RKO (cell line): Measurements from ENCODE around the gene HIPK2.
A peak's percentile ranks its signal among the peaks of the same experiment; 100 is the strongest.
"Not testable (repeated sequence)": the region's sequence is repeated elsewhere in the genome, so short reads cannot be mapped to it uniquely, and the experiment has no call there.

Experiments
- DNase-seq: peaks from one replicate; pipeline ENCODE4 v3.0.0-alpha.2; 2016; ENCODE audit warnings: low spot score

HIPK2 gene

DNA sequence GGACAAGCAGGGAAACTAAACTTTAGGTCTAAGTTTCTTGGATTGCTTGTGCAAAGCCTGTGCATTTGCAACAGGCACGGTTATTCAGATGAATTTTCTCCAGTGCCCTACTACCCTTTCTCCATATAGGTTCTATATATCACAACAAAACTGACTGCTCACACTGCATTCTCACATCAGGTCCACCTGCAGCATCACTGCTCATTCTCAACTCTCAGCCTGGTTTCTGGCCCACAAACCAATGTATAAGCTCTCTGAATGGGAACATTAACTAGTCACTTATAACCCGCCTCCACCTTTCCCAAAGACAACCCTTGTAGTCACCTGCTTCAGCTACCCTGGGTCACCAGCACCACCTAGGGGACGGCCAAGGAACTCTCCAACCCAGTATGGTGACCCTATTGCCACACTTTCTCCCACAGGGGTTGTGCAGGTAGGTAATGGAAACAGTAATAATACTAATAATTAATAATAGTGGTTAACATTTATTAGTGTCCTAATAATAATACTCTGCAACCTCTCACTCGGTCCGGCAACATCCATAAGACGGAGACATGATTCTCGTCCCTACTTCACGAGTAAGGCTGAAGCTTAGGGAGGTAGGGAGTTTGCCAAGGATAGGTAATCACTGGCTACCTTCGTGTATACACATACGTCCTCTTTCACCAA, 157.0 kb downstream of the HIPK2 start:
- peak; percentile 50 for DNase-seq

DNA sequence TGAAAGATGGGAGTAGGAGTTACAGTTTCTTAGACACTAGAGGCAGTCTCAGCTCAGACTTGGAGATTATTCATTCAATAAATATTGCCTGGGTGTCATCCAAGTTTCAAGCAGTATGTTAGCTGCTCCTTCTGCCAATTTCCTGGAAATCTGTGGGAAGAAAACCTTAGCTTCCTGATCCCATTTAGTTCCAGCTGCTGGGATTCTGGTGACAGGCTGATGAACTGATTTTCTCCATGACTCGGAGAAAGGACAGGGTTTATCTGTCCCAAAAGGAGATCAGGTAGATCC, 158.5 kb downstream of the HIPK2 start:
- DNase-seq = peak; percentile 43

GRCh38 chr7:139618482-139619366, 159.1 kb downstream of the HIPK2 start:
- peak; percentile 41 for DNase-seq

- no peak for DNase-seq
Measured at GRCh38 chr7:139617074-139617473, 160.7 kb downstream of the HIPK2 start.

- DNase-seq = no peak
Measured at GRCh38 chr7:139614886-139615285, 162.9 kb downstream of the HIPK2 start.

GRCh38 chr7:139613971-139614411, 163.8 kb downstream of the HIPK2 start:
- no peak for DNase-seq

GRCh38 chr7:139611556-139611955, 166.2 kb downstream of the HIPK2 start:
- not testable (repeated sequence) for DNase-seq

DNA sequence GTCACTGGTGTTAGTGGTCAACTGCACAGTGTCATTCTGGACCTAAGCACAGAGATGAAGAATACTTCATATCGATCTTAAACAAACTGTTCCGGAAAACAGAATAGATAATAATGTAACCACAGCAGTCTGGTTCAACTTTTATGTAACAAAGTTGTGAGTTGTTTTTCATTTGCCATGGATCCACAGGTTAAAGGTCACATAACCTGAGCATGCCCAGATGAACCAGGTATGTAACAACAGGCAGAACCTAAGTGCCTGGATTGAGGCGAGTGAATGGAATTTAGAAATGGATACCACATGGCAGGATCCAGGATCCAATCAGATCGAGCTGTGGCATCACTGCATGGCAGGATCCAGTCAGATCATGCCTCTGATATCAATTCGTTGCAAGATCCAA, 167.2 kb downstream of the HIPK2 start:
- no peak for DNase-seq

DNA sequence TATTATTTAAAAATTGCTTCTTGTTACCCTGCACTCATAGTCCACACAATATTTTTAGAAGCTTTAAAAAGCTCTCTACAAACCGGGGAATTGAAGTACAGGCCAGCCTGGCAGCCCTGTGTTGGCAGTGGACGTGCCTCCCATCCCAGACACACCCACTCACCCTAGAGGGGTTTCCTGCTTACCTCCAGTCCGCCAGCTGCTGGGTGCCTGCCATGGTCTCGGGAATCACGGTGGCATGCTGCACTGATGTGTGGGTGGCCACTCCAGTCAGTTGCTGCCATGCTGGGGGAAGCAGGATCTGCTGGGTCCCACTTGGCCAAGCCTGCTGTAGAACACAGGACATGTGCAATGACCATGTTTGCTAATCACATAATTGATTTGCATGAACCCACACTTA, 173.9 kb downstream of the HIPK2 start:
- DNase-seq = no peak

- no peak for DNase-seq
Measured at GRCh38 chr7:139603282-139603681, 174.5 kb downstream of the HIPK2 start.

GRCh38 chr7:139602143-139602722, 175.6 kb downstream of the HIPK2 start:
- peak; percentile 80 for DNase-seq

GRCh38 chr7:139601176-139601575, 176.6 kb downstream of the HIPK2 start:
- no peak for DNase-seq

DNA sequence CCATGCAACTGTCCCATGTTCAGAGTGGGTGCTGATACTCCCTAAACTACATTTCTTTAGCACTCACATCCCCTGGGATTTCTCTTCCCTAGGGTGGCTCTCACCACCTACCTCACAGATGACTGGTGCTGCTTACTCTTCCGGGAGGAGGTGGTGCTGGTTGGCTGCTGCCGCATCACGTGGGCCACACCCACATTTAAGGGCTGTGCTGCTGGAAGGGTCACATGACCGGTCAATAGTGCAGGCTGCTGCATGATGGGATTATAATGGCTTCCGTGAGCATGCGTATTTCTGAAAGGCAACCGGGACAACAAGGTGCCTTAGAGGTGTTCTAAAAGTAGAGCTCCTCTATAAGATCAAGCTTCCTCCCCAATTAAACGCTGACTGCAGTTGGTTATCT, 177.5 kb downstream of the HIPK2 start:
- no peak for DNase-seq

- no peak for DNase-seq
Measured at GRCh38 chr7:139598642-139599041, 179.2 kb downstream of the HIPK2 start.

- no peak for DNase-seq
Measured at GRCh38 chr7:139597028-139597427, 180.8 kb downstream of the HIPK2 start.

DNA sequence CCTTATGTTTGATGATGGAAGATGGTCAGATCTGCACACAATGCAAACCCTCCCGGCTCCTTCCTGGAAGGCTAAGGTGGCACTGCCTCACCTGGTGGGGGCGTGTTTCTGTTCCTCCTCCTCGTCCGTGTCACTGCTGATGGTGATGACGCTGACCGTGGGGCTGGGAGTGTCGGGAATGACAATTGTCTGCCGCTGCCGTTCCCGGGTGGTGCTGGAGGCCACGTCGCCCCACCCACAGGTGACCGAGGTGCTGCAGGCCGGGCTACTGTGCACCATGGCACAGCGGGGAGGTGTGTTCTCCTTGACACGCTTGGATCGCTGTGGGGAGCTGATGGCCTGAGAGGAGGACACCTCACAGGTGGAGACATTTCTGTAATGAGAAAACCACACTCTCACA, 181.2 kb downstream of the HIPK2 start:
- DNase-seq = no peak

DNA sequence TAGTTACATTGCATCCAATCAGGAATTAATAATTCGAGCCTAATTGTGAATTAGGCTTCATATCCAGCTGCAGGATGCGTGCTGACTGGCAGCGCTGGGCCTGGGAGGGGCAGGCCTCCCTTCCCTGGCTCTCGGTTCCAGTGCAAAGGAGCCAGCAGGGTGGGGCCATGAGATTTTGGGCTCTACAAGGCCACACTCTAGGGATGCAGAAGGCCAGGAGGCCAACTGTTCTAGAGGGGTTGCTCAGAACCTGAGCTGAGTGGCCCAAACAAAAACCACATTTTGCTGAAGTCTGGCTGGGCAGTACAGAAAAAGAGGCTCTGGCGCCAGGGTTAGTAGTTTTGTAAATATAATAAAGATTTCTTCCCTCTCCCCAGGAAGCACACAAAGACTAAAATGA, 182.0 kb downstream of the HIPK2 start:
- no peak for DNase-seq

- DNase-seq = no peak
Measured at GRCh38 chr7:139594911-139595476, 182.8 kb downstream of the HIPK2 start.

DNA sequence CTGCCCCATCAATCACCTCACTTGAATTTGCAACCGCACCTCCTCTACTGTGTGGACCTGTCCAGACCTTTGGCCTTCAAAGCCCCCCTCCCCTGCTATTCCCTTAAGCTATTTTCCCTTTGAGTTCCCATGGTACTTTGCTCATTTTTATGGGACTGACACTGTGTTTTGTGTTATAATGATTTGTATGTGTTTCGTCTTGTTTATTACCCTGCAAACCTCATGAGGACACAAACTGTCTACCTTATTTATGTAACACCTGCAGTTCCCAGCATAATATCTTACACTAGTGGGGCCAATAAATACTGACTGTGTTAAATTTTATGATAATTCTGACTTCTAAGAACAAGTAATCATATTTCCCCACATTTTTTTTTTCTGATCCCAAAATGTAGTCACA, 183.7 kb downstream of the HIPK2 start:
- DNase-seq = no peak

- no peak for DNase-seq
Measured at GRCh38 chr7:139592801-139593461, 184.9 kb downstream of the HIPK2 start.

DNA sequence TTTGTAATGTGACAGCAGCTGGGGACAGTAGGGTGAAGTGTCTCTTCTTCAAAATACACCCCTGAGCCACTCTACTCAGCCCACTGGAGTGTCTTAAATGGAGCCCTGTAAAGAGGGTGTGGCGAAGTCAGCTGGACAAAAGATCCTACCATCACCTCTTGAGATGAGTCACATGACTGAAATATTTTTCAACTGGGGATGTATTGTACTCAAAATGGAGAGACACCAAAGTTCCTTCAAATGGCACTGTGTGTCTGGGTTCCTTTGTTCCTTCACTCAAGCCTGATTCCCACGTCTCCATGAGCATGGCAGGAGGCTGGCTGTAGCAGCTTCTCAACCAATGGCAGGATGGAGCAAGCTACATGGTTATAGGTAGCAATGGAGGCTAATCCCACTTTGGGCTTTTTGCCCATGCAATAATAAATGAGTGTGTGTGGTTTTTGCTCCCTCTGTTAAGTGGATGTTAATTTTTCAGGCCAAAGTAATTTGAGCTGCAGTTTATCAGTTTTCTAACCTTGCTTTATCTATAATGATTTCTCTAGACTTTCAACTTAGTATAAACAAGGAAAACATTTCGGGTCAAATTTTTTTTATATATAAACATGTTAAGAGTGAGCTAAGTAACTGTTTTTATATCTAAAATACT, 186.1 kb downstream of the HIPK2 start:
- DNase-seq = no peak

- DNase-seq = peak; percentile 25
Measured at GRCh38 chr7:139589474-139589873, 188.3 kb downstream of the HIPK2 start.
